Left lung (tissue), 10 donors: ENCODE measurements around the gene MTF2. TPM values are rescaled to one million over a fixed set of nuclear protein-coding genes. Genes with fewer than 3 reads are reported as not detected.

Experiments used
- ATAC-seq: fragments of 200-7000 bp; cut with Tn5 transposase; one replicate; pipeline ENCODE4 v1.9.1; 2020; ENCODE audit warnings: moderate library complexity
- DNase-seq, 4 donors: peaks; one replicate each; pipeline ENCODE4 v3.0.0-alpha.2; 2013 to 2020
- H3K27ac ChIP-seq, 2 donors: fragments of 200-600 bp; sonication (generic) in 1 of 2; one replicate each; pipeline versions ENCODE4 v1.5.0 to v1.8.0; 2020 to 2021
- H3K27me3 ChIP-seq, 2 donors: fragments of 200-600 bp; sonication (generic) in 1 of 2; one replicate each; pipeline versions ENCODE4 v1.5.0 to v1.8.0; 2020 to 2021
- H3K36me3 ChIP-seq, 2 donors: fragments of 200-600 bp; sonication (generic) in 1 of 2; one replicate each; pipeline versions ENCODE4 v1.5.0 to v1.8.0; 2020 to 2021
- H3K4me1 ChIP-seq, 2 donors: fragments of 200-600 bp; one replicate each; pipeline ENCODE4 v1.8.0; 2021
- H3K4me3 ChIP-seq, 2 donors: fragments of 200-600 bp; sonication (generic) in 1 of 2; one replicate each; pipeline versions ENCODE4 v1.5.0 to v1.8.0; 2020 to 2021; ENCODE audit warnings: mild to moderate bottlenecking in 1 of 2
- H3K9me3 ChIP-seq, 2 donors: fragments of 200-600 bp; sonication (generic) in 1 of 2; one replicate each; pipeline versions ENCODE4 v1.5.0 to v1.8.0; 2020 to 2021
- CTCF ChIP-seq, 2 donors: fragments of 200-600 bp; sonication (generic) in 1 of 2; IDR thresholded peaks; one replicate each; pipeline versions ENCODE4 v1.5.0 to v1.8.0; 2021; ENCODE audit warnings: antibody characterized with exemption in 2 of 2
- intact Hi-C, 2 donors: fragments of 100-400 bp; cut with DNase I; formaldehyde crosslinking; loops; one replicate each; pipeline versions ENCODE4 v1.11.2 to v1.14.2; 2022
- polyA plus RNA-seq, 6 donors: library from polyadenylated mRNA; unstranded; fragments of 120-200 nt; gene quantifications; one replicate each; pipeline ENCODE4 v1.2.1, GENCODE V29; 2013; ENCODE audit not compliant: insufficient read length in 6 of 6
- total RNA-seq, 2 donors: library from RNA; stranded (reverse); fragmentation: NEBNext Ultra II Directional; extraction: Animal tissue kit (Norgen Biotek cat#: 25700); gene quantifications; one replicate each; pipeline ENCODE4 v1.2.1, GENCODE V29; 2021
- donor health status: DM: no; HTN: yes; CAD: no.
- donor health status: DM: no; HTN: no; CAD: no.

MTF2 gene
- total and polyA plus RNA-seq, 8 donors, result 22.3 to 76.3 (median 57.8) TPM

DNA sequence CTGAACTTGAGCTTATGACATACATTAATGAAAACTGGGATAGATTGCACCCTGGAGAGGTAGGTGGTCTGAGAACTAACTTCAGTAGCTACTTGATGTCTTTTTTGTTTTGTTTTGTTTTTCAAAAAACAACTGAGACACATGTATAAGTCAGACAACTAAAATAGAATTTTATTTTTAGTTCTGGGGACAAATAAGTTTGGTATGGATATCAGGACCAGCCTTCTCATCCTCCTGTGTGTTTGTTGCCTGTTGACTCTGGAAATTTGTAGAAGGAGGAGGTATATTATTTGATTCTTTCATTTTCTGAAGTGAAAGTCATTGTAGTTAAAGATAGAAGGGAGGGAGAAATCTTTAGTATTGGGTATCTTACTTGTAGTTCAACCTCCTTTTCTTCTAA, 41.5 kb downstream of the MTF2 start:
- TF ChIP-seq CTCF (IDR thresholded peaks at IDR 0.05), result no peak
- no peak overlapping the region for H3K4me3 ChIP-seq
- H3K4me1 ChIP-seq, result no peaks in the 10 kb centered on the region
- H3K36me3 ChIP-seq, result peaks cover 0 to 48% of the 10 kb centered on the region in 2 donors
- intact Hi-C loops, result no loop called here
- DNase-seq, result no peak
- no peak for ATAC-seq
- H3K9me3 ChIP-seq, result no peaks in the 10 kb centered on the region
- H3K27me3 ChIP-seq, result no peaks in the 10 kb centered on the region
- no peak overlapping the region for H3K27ac ChIP-seq

- Histone ChIP-seq H3K27ac (no peak overlapping the region), H3K9me3 (no peaks in the 10 kb centered on the region), H3K36me3 (peaks cover 0 to 30% of the 10 kb centered on the region in 2 donors), H3K27me3 (no peaks in the 10 kb centered on the region), H3K4me1 (no peaks in the 10 kb centered on the region), H3K4me3 (no peak overlapping the region)
- TF ChIP-seq CTCF (IDR thresholded peaks at IDR 0.05), result no peak
- DNase-seq, result no peak
- no peak for ATAC-seq
- intact Hi-C loops, result no loop called here
Measured at GRCh38 chr1:93123201-93123783, 44.2 kb downstream of the MTF2 start.

DNA sequence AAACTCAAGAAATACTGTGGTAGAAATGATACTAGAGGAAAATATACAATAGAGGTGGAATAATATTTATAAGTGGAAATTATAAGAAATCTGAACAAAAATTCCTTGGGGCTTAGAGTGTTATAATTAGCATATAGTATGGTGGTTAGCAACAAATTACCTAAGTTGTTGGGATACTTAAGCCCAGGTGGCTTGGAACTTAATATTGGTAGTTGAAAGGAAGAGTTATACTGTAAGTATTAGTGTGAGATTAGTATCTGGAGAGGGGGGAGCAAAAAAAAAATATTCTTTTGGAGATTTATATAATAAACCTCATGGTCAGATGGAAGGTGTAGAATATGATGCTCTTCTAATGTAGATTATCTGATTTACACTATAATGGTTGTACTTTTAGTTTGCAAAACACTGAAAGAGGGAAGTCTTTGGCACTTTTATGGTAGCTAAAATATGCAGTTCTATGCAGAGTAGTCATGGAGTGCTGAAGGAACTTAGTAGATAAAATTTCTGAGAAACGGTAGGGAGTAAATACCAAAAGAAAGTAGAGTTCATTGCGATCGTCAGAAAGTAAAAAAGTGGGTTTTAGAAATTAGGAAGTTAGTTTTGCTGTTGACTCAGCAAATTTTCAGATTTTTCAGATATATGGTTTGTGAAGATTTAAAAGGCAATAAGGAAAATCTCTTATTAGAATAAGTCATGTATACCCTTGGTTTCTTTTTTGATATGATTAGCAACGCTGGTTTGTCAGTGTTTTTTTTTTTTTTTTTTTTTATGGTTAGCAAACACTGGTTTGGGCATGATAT, 45.7 kb downstream of the MTF2 start:
- no peak overlapping the region for H3K4me3 ChIP-seq
- DNase-seq, result no peak
- no peaks in the 10 kb centered on the region for H3K9me3 ChIP-seq
- no peak for TF ChIP-seq CTCF (IDR thresholded peaks at IDR 0.05)
- no peaks in the 10 kb centered on the region for H3K4me1 ChIP-seq
- ATAC-seq, result no peak
- intact Hi-C loops, result no loop called here
- no peak overlapping the region for H3K27ac ChIP-seq
- H3K27me3 ChIP-seq, result no peaks in the 10 kb centered on the region
- H3K36me3 ChIP-seq, result peaks cover 0 to 23% of the 10 kb centered on the region in 2 donors

GRCh38 chr1:93129507-93130099, 50.5 kb downstream of the MTF2 start:
- H3K27ac ChIP-seq, result no peak overlapping the region
- no peak for DNase-seq
- ATAC-seq, result no peak
- intact Hi-C loops, result no loop called here
- no peak overlapping the region for H3K4me3 ChIP-seq
- no peaks in the 10 kb centered on the region for H3K4me1 ChIP-seq
- no peaks in the 10 kb centered on the region for H3K9me3 ChIP-seq
- H3K36me3 ChIP-seq, result peaks cover 0 to 39% of the 10 kb centered on the region in 2 donors
- no peak for TF ChIP-seq CTCF (IDR thresholded peaks at IDR 0.05)
- H3K27me3 ChIP-seq, result no peaks in the 10 kb centered on the region

DNA sequence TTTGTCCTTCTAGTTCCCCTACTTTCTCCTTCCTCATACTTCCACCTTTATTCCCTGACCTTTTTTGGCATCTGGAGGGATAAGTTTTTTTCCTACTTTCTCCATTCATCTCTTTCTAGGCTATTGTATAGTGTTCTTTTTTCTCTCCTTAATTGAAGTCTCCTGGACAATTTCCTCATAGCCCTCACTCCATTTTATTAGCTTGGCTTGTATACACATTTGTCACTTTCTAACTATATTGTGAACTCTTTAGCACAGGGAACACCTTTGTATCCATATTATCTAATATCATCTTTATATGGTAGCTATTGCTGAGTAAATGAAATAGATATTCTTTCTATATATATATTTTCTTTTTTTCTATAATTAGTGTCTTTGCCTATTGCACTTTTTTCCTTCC, 53.6 kb downstream of the MTF2 start:
- peaks cover 0 to 60% of the 10 kb centered on the region in 2 donors for H3K36me3 ChIP-seq
- TF ChIP-seq CTCF (IDR thresholded peaks at IDR 0.05), result no peak
- no peak overlapping the region for H3K27ac ChIP-seq
- H3K4me1 ChIP-seq, result no peaks in the 10 kb centered on the region
- DNase-seq, result no peak
- no peaks in the 10 kb centered on the region for H3K27me3 ChIP-seq
- intact Hi-C loops, result no loop called here
- no peak overlapping the region for H3K4me3 ChIP-seq
- no peaks in the 10 kb centered on the region for H3K9me3 ChIP-seq
- no peak for ATAC-seq
